DND-41 (cell line): ENCODE data around the gene IL2RG.

Source experiments
- ATAC-seq: fragments of 200-7000 bp; cut with Tn5 transposase; 3 replicates; pipeline ENCODE4 v1.9.1; 2021; ENCODE audit warnings: low read depth; ENCODE audit not compliant: insufficient read depth
- DNase-seq: peaks from one replicate; pipeline ENCODE4 v3.0.0-alpha.2; 2020
- H2AFZ ChIP-seq: 2 replicates; pipeline ENCODE4 v1.6.0; 2012; ENCODE audit warnings: low read depth, low read length
- H3K27ac ChIP-seq: 2 replicates; pipeline ENCODE4 v1.5.1; 2012; ENCODE audit warnings: low read length, inconsistent platforms
- H3K27me3 ChIP-seq: fragments of 200-600 bp; sonication (generic); 2 replicates; pipeline ENCODE4 v1.6.0; 2012; ENCODE audit warnings: low read length, mild to moderate bottlenecking, inconsistent platforms; ENCODE audit not compliant: insufficient read depth, poor library complexity
- H3K36me3 ChIP-seq: 2 replicates; pipeline ENCODE4 v1.5.1; 2012; ENCODE audit warnings: low read length, inconsistent platforms; ENCODE audit not compliant: insufficient read depth
- H3K4me1 ChIP-seq: 2 replicates; pipeline ENCODE4 v1.5.1; 2012; ENCODE audit warnings: mild to moderate bottlenecking, low read length; ENCODE audit not compliant: insufficient read depth
- H3K4me2 ChIP-seq: 2 replicates; pipeline ENCODE4 v1.6.0; 2012; ENCODE audit warnings: mild to moderate bottlenecking, moderate library complexity, low read length, inconsistent platforms; ENCODE audit not compliant: insufficient read depth
- H3K4me3 ChIP-seq, 2 experiments: fragments of 200-600 bp in 1 of 2; shearing (Covaris generic) in 1 of 2; 2 replicates each; pipeline ENCODE4 v1.5.1; 2012 to 2016; ENCODE audit warnings: inconsistent platforms in 2 of 2, low read length in 2 of 2, mild to moderate bottlenecking in 2 of 2, low read depth in 1 of 2, moderate library complexity in 1 of 2
- H3K79me2 ChIP-seq: 2 replicates; pipeline ENCODE4 v1.6.0; 2012; ENCODE audit warnings: low read length, inconsistent platforms; ENCODE audit not compliant: insufficient read depth
- H3K9ac ChIP-seq: 2 replicates; pipeline ENCODE4 v1.6.0; 2012; ENCODE audit warnings: low read depth, mild to moderate bottlenecking, inconsistent platforms, low read length, moderate library complexity
- H3K9me3 ChIP-seq: 2 replicates; pipeline ENCODE4 v1.5.1; 2012; ENCODE audit warnings: low read length, moderate library complexity, mild to moderate bottlenecking, inconsistent platforms; ENCODE audit not compliant: insufficient read depth, severe bottlenecking
- H4K20me1 ChIP-seq: 2 replicates; pipeline ENCODE4 v1.6.0; 2012; ENCODE audit warnings: low read length; ENCODE audit not compliant: insufficient read depth
- CTCF ChIP-seq: IDR thresholded peaks from 2 replicates; pipeline ENCODE4 v1.5.1; 2012; ENCODE audit warnings: borderline replicate concordance, low read length, moderate library complexity, mild to moderate bottlenecking; ENCODE audit not compliant: poor library complexity, severe bottlenecking; ENCODE audit errors: extremely low read depth
- EZH2 ChIP-seq: IDR thresholded peaks from 3 replicates; pipeline ENCODE4 v1.6.1; 2012; ENCODE audit warnings: borderline replicate concordance, low read depth, mild to moderate bottlenecking, moderate library complexity, low read length, inconsistent platforms; ENCODE audit not compliant: severe bottlenecking

IL2RG gene

GRCh38 chrX:71148278-71148663, 36.9 kb upstream of the IL2RG start:
- ATAC-seq, result no peak
- no peak overlapping the region for H3K4me2 ChIP-seq
- no peaks in the 10 kb centered on the region for H4K20me1 ChIP-seq
- no peak for DNase-seq
- no peak overlapping the region for H3K4me3 ChIP-seq
- H3K27ac ChIP-seq, result no peak overlapping the region
- H2AFZ ChIP-seq, result no peak overlapping the region
- no peaks in the 10 kb centered on the region for H3K27me3 ChIP-seq
- no peaks in the 10 kb centered on the region for H3K79me2 ChIP-seq
- H3K9me3 ChIP-seq, result no peaks in the 10 kb centered on the region
- no peaks in the 10 kb centered on the region for H3K4me1 ChIP-seq
- H3K36me3 ChIP-seq, result no peaks in the 10 kb centered on the region
- TF ChIP-seq CTCF (no peak), EZH2 (no peak)
- H3K9ac ChIP-seq, result no peak overlapping the region

- no peaks in the 10 kb centered on the region for H3K36me3 ChIP-seq
- no peaks in the 10 kb centered on the region for H3K4me1 ChIP-seq
- no peaks in the 10 kb centered on the region for H3K79me2 ChIP-seq
- H2AFZ ChIP-seq, result no peak overlapping the region
- H3K27ac ChIP-seq, result no peak overlapping the region
- TF ChIP-seq CTCF (no peak), EZH2 (no peak)
- H3K9me3 ChIP-seq, result no peaks in the 10 kb centered on the region
- no peak overlapping the region for H3K4me2 ChIP-seq
- ATAC-seq (no peak), DNase-seq (no peak)
- H4K20me1 ChIP-seq, result no peaks in the 10 kb centered on the region
- H3K27me3 ChIP-seq, result no peaks in the 10 kb centered on the region
- no peak overlapping the region for H3K9ac ChIP-seq
- no peak overlapping the region for H3K4me3 ChIP-seq
Observed at GRCh38 chrX:71147496-71148277, 36.3 kb upstream of the IL2RG start.

GRCh38 chrX:71144651-71145050, 33.3 kb upstream of the IL2RG start, which contains the start of gene NLGN3:
TSS of gene NLGN3 (plus strand) at chrX:71144841. CDS start at chrX:71147750, 2,909 bp downstream.
- H3K4me3 ChIP-seq, result no peak within 1 kb of the TSS
- no peak within 1 kb of the TSS for H3K4me2 ChIP-seq
- H3K27me3 ChIP-seq, result no peaks in the 10 kb centered on the region
- no peak within 1 kb of the TSS for H3K9ac ChIP-seq
- H3K9me3 ChIP-seq, result no peaks in the 10 kb centered on the region
- ATAC-seq (no peak; the same call in 2 of the 3 replicates), DNase-seq (no peak)
- H3K27ac ChIP-seq, result no peak within 1 kb of the TSS
- H2AFZ ChIP-seq, result no peak within 1 kb of the TSS
- peaks cover 18% of the 10 kb centered on the region for H3K36me3 ChIP-seq
- H3K4me1 ChIP-seq, result no peaks in the 10 kb centered on the region
- no peaks in the 10 kb centered on the region for H4K20me1 ChIP-seq
- TF ChIP-seq EZH2 (no peak), CTCF (no peak)
- H3K79me2 ChIP-seq, result no peaks in the 10 kb centered on the region
